ENCODE results near the gene TAS1R3.

Gene TAS1R3

DNA sequence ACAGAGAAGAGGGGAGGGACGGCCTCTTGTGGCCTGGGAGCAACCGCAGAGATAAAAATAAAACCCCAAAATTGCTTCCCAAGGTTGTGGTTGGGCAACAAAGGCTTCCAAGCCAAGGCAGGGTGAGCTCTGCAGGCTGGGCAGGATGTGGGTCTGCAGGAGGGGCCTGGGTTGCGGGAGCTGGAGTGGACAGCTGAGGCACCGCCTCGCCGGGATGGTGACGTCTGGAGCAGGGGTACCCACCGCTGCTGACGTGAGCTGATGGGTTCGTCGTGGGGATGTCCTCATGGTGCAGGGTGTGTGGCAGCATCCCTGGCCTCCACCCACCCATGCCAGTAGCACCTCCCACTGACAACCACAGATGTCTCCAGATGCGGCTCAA, 40.3 kb downstream of the TAS1R3 start:
- no peaks in the 10 kb centered on the region for H3K9me3 ChIP-seq (ENCODE audit: control insufficient read depth in 2 of 2, low read length in 2 of 2)
- no peak overlapping the region for H3K27ac ChIP-seq (ENCODE audit: low read depth in 2 of 2, low read length in 2 of 2)
- peaks cover 3 to 6% of the 10 kb centered on the region in 2 donors for H3K36me3 ChIP-seq (ENCODE audit: control insufficient read depth in 2 of 2, insufficient read depth in 2 of 2, low read length in 2 of 2)
- no peak overlapping the region for H3K9ac ChIP-seq (ENCODE audit: low read depth in 1 of 2, low read length in 2 of 2)
- no peak overlapping the region for H3K4me3 ChIP-seq (ENCODE audit: low read length in 2 of 2)
- peaks cover 8 to 19% of the 10 kb centered on the region in 2 donors for H3K4me1 ChIP-seq (ENCODE audit: control insufficient read depth in 2 of 2, insufficient read depth in 2 of 2, low read length in 2 of 2)
- H3K27me3 ChIP-seq (ENCODE audit: control insufficient read depth in 2 of 2, insufficient read depth in 2 of 2, low read length in 2 of 2), result no peaks in the 10 kb centered on the region

DNA sequence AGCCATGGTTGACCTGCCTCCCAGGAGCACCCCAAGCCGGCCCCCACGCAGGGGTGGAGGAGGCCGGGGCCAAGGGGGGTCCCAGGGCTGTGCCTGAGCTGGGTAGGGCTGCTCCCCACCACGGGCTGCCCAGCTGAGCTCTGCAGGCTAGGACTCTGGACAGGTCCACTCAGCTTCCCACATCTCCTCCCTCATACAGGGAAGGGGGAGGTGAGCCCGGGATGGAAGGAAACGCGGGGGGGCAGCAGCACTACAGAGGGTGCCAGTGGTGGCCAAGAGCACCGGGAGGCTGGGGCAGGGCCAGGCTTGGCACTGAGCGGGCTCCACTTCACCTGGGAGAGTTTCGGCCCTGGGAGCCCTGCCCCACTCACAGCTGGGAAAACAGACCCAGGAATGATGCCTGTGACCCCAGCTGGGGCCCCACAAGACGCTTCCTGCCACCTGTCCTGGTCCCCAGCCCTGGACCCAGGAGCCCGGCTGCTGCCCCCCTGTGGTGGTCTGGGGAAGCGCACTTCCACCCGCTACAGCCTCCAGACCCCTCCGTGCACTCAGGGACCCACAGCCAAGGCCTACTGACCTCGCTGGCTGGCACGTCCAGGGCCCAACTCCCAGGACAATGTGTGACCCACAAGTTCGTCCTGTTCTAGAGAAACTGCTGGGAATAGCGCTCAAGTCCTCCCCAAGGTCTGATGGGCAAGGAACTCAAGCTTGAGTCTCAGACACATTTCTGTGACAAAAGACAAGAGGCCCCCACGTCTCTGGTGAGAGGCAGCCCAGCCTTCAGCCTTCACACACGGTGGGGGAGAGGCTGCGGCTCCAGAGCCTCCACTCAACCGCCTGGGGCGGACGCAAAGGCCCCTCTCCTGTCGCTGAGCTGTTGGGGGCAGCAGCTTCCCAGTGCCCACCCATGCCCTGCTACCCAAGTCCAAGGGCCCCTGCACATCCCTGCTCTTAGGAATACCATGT, 40.9 kb downstream of the TAS1R3 start:
- H3K9me3 ChIP-seq (ENCODE audit: control insufficient read depth in 2 of 2, low read length in 2 of 2), result no peaks in the 10 kb centered on the region
- H3K27me3 ChIP-seq (ENCODE audit: control insufficient read depth in 2 of 2, insufficient read depth in 2 of 2, low read length in 2 of 2), result no peaks in the 10 kb centered on the region
- no peak overlapping the region for H3K4me3 ChIP-seq (ENCODE audit: low read length in 2 of 2)
- H3K9ac ChIP-seq (ENCODE audit: low read depth in 1 of 2, low read length in 2 of 2), result no peak overlapping the region
- H3K36me3 ChIP-seq (ENCODE audit: control insufficient read depth in 2 of 2, insufficient read depth in 2 of 2, low read length in 2 of 2), result peaks cover 3 to 6% of the 10 kb centered on the region in 2 donors
- peaks cover 8 to 19% of the 10 kb centered on the region in 2 donors for H3K4me1 ChIP-seq (ENCODE audit: control insufficient read depth in 2 of 2, insufficient read depth in 2 of 2, low read length in 2 of 2)
- H3K27ac ChIP-seq (ENCODE audit: low read depth in 2 of 2, low read length in 2 of 2), result no peak overlapping the region

DNA sequence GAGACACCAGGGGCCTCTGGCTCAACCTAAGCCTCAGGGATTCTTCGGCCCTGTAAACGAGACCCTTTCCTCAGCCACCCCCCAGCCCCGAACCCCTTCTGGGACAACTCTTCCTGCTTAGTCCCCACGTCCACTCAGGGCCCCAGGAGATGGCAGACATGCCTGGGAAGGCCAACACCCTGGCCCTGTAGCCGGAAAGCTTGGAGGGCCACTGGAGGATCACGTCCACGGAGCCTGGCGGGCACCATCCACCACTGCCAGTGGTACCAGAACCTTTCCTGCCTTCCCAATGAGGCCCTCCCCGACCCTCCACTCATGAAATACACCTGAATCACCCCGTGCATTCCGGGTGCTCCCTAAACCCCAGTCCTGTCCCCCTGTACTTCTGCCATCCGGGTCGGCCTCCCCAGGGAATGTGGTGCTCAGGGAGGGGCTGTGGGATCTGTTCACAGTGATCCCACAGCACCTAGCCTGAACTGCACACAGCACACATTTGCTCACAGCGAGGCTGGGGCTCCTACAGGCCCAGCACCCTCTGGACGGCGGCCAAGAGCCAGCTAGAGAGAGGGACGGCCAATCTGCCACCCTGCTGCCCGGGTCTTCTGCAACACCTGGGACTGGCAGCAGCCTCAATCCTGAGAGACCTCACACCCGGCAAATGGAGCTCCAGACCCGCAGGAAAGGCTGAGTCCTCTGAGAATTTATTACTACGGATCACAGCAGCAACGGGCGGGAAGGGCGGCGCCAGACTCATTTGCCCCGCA, 42.2 kb downstream of the TAS1R3 start:
- Histone ChIP-seq H3K4me3 (ENCODE audit: low read length in 2 of 2) (no peak overlapping the region), H3K27ac (ENCODE audit: low read depth in 2 of 2, low read length in 2 of 2) (no peak overlapping the region), H3K27me3 (ENCODE audit: control insufficient read depth in 2 of 2, insufficient read depth in 2 of 2, low read length in 2 of 2) (no peaks in the 10 kb centered on the region), H3K36me3 (ENCODE audit: control insufficient read depth in 2 of 2, insufficient read depth in 2 of 2, low read length in 2 of 2) (peaks cover 3 to 6% of the 10 kb centered on the region in 2 donors), H3K4me1 (ENCODE audit: control insufficient read depth in 2 of 2, insufficient read depth in 2 of 2, low read length in 2 of 2) (peaks cover 8 to 19% of the 10 kb centered on the region in 2 donors), H3K9ac (ENCODE audit: low read depth in 1 of 2, low read length in 2 of 2) (no peak overlapping the region), H3K9me3 (ENCODE audit: control insufficient read depth in 2 of 2, low read length in 2 of 2) (no peaks in the 10 kb centered on the region)

DNA sequence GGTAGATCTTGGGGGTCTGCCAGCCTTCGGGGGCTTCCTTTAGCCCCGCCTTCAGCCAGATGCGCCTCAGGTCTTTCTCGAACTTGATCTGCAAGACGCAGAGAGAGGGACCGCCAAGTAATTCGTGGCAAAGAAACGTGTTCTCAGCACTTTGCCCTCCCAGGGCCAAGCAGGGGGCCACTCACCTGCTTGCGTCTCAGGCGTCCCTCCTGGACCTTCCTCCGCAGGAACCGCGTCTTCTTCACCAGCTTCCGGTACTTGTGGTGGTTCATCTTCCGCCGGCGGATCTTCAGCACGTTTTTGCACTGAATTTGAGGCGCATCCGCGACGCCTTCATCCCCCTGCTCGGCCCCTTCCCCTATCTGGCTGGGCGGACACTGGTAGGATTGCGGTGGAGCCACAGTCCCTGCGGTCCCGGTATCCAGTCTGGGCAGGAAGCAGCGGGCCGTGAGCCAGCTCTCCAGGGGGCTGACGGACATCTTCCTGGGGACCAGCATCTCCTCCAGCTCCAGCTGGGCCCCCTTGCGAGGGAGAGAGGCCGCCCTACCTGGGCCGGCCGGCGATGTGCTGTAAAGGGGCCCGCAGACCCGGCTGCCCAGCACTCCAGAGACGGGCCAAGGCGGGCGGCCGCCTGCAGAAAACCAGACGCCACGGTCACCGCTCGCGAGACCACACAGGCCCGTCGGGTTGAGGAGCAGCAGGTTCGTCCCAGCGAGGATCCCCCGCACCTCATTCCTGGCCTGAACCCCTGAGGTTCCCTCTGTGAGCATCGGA, 42.9 kb downstream of the TAS1R3 start:
- Histone ChIP-seq H3K9me3 (ENCODE audit: control insufficient read depth in 2 of 2, low read length in 2 of 2) (no peaks in the 10 kb centered on the region), H3K27ac (ENCODE audit: low read depth in 2 of 2, low read length in 2 of 2) (peak overlapping the region; percentile 88 to 90), H3K4me1 (ENCODE audit: control insufficient read depth in 2 of 2, insufficient read depth in 2 of 2, low read length in 2 of 2) (peaks cover 8 to 19% of the 10 kb centered on the region in 2 donors), H3K4me3 (ENCODE audit: low read length in 2 of 2) (peak overlapping the region; percentile 81 to 89), H3K36me3 (ENCODE audit: control insufficient read depth in 2 of 2, insufficient read depth in 2 of 2, low read length in 2 of 2) (peaks cover 3 to 6% of the 10 kb centered on the region in 2 donors), H3K9ac (ENCODE audit: low read depth in 1 of 2, low read length in 2 of 2) (peak overlapping the region; percentile 89 to 91), H3K27me3 (ENCODE audit: control insufficient read depth in 2 of 2, insufficient read depth in 2 of 2, low read length in 2 of 2) (no peaks in the 10 kb centered on the region)

DNA sequence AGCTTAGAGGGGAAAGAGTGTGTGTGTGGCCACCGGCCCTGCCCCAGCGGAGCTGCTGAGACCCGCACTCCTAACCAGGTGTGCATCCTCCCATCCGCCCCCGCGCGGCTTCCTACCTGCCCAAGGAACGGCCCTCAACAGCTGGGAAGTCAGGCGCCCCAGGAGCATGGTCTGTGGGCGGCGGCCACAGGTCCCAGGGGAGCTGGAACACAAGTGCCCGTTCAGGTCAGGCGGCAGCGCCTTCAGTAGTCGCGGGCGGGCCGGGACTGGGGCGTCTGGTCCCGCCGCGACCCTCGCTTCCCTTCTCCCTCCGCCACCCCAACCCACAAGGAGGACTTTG, 43.5 kb downstream of the TAS1R3 start:
- peak overlapping the region; percentile 88 to 90 for H3K27ac ChIP-seq (ENCODE audit: low read depth in 2 of 2, low read length in 2 of 2)
- no peaks in the 10 kb centered on the region for H3K27me3 ChIP-seq (ENCODE audit: control insufficient read depth in 2 of 2, insufficient read depth in 2 of 2, low read length in 2 of 2)
- H3K9me3 ChIP-seq (ENCODE audit: control insufficient read depth in 2 of 2, low read length in 2 of 2), result no peaks in the 10 kb centered on the region
- peaks cover 8 to 19% of the 10 kb centered on the region in 2 donors for H3K4me1 ChIP-seq (ENCODE audit: control insufficient read depth in 2 of 2, insufficient read depth in 2 of 2, low read length in 2 of 2)
- peak overlapping the region; percentile 89 to 91 for H3K9ac ChIP-seq (ENCODE audit: low read depth in 1 of 2, low read length in 2 of 2)
- H3K36me3 ChIP-seq (ENCODE audit: control insufficient read depth in 2 of 2, insufficient read depth in 2 of 2, low read length in 2 of 2), result peaks cover 3 to 6% of the 10 kb centered on the region in 2 donors
- H3K4me3 ChIP-seq (ENCODE audit: low read length in 2 of 2), result peak overlapping the region; percentile 81 to 89

DNA sequence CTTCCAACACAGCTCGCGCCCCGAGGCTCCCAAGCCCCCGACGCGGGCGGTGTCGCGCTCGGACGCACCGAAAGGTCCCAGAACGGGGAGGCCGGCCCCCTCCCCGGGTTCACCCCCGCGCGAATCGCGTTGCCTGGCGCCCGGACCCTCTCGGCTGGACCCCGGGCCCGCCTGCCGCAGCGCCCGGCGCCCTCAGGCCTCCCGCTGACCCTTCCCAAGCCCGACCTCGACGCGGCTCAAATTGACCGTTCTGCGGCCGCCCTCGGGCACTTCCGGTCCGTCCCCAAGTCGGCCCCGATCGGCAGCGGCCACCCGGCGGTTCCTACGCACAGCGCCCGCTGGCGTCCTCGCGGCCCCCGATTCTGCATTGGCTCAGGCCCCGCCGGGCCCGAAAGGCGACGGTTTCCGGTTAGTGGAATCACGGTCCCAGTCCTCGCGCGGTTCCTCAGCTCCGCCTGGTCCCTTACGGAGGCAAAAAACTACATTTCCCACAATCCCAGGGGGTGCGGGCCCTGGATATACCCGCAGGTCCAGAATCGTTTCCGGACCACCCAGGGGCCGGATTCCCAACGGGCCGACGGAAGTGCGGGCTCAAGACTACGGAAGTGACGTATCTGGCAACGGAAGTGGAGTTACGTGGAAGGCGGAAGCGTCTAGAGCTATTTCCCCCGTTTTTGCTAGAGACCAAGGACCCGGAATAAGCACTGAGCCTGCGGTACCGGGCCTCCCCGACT, 44.0 kb downstream of the TAS1R3 start, which contains the start of gene AURKAIP1:
TSS of gene AURKAIP1 (minus strand) at position 279 of the 734 bp plus-strand sequence. CDS start 451 bp downstream, outside the sequence.
- H3K4me3 ChIP-seq (ENCODE audit: low read length in 2 of 2), result peak within 1 kb of the TSS; percentile 81 to 89

DNA sequence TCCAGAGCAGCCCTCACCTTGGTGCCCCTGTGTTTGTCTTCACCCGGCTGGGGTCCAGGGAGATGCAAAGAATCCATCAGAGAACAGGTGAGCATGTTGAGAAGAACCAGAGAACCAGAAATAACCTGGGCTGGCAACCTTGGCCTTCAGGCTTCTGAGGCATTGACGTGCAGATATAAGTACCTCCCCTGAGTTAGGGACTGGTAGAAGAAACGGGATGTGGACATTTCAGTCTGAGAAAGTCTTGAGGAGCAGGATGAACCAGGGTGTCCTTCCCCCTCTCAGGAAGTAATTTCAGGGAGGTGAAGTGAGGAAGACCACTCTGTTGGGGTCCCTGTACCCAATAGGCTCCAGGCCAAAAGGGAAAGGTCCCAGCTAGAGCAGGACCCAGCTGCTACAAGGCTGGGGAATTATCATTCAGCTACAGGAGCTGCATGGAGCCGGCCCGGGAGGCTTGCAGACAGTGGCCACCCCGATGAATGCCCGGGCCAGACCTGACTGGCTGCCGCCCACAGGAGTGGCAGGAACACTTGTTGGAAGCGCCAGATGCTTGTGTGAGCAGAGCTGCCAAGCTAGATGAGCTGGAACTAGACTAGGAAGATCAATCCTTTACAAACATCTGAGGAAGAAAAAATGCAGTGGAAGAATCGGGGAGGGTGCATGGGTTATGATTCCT, 45.6 kb downstream of the TAS1R3 start:
- no peak overlapping the region for H3K27ac ChIP-seq (ENCODE audit: low read depth in 2 of 2, low read length in 2 of 2)
- no peaks in the 10 kb centered on the region for H3K27me3 ChIP-seq (ENCODE audit: control insufficient read depth in 2 of 2, insufficient read depth in 2 of 2, low read length in 2 of 2)
- peaks cover 8 to 15% of the 10 kb centered on the region in 2 donors for H3K4me1 ChIP-seq (ENCODE audit: control insufficient read depth in 2 of 2, insufficient read depth in 2 of 2, low read length in 2 of 2)

More for the DNA sequence above, 44.0 kb downstream of the TAS1R3 start, which contains the start of gene AURKAIP1:
- H3K27ac ChIP-seq (ENCODE audit: low read depth in 2 of 2, low read length in 2 of 2), result peak within 1 kb of the TSS; percentile 88 to 90
- H3K9ac ChIP-seq (ENCODE audit: low read depth in 1 of 2, low read length in 2 of 2), result peak within 1 kb of the TSS; percentile 89 to 91
- peaks cover 3 to 6% of the 10 kb centered on the region in 2 donors for H3K36me3 ChIP-seq (ENCODE audit: control insufficient read depth in 2 of 2, insufficient read depth in 2 of 2, low read length in 2 of 2)
- no peaks in the 10 kb centered on the region for H3K27me3 ChIP-seq (ENCODE audit: control insufficient read depth in 2 of 2, insufficient read depth in 2 of 2, low read length in 2 of 2)
- H3K4me1 ChIP-seq (ENCODE audit: control insufficient read depth in 2 of 2, insufficient read depth in 2 of 2, low read length in 2 of 2), result peaks cover 8 to 19% of the 10 kb centered on the region in 2 donors
- no peaks in the 10 kb centered on the region for H3K9me3 ChIP-seq (ENCODE audit: control insufficient read depth in 2 of 2, low read length in 2 of 2)

DNA sequence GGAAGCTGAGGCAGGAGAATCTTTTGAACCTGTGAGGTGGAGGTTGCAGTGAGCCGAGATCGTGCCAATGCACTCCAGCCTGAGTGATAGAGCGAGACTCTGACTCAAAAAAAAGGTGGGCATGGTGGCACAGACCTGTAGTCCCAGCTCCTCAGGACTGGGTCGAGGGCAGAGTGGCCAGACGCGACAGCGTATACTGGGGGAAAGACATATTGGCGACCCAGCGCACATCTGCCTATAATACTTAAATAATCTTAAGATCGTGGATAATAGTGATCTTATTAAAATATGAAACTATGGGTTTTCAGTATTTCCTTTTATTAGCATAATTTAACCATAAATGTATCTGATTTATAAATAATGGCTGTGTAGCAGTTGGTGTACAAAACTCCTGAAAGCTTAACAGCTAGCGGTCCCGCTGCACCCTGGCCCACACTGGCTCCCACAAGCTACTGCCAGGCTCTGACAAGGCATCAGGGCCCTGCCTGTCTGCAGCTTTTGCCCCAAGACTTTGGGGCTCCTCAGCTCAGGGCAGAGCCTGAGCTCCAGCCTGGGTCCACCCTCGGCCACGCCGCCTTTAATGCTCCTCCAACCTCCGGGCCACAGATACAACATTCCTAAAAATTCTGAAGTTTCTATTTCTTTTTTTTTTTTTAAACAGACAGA, 46.6 kb downstream of the TAS1R3 start:
- Histone ChIP-seq H3K27me3 (ENCODE audit: control insufficient read depth in 2 of 2, insufficient read depth in 2 of 2, low read length in 2 of 2) (no peaks in the 10 kb centered on the region), H3K9ac (ENCODE audit: low read depth in 1 of 2, low read length in 2 of 2) (no peak overlapping the region)

More for the DNA sequence above, 45.6 kb downstream of the TAS1R3 start:
- H3K36me3 ChIP-seq (ENCODE audit: control insufficient read depth in 2 of 2, insufficient read depth in 2 of 2, low read length in 2 of 2), result peaks cover 3 to 10% of the 10 kb centered on the region in 2 donors
- peak overlapping the region in 1 of 2 donors; percentile 14 for H3K9ac ChIP-seq (ENCODE audit: low read depth in 1 of 2, low read length in 2 of 2)
- no peak overlapping the region for H3K4me3 ChIP-seq (ENCODE audit: low read length in 2 of 2)
- H3K9me3 ChIP-seq (ENCODE audit: control insufficient read depth in 2 of 2, low read length in 2 of 2), result no peaks in the 10 kb centered on the region

More for the DNA sequence above, 46.6 kb downstream of the TAS1R3 start:
- Histone ChIP-seq H3K27ac (ENCODE audit: low read depth in 2 of 2, low read length in 2 of 2) (no peak overlapping the region), H3K36me3 (ENCODE audit: control insufficient read depth in 2 of 2, insufficient read depth in 2 of 2, low read length in 2 of 2) (peaks cover 3 to 11% of the 10 kb centered on the region in 2 donors), H3K4me1 (ENCODE audit: control insufficient read depth in 2 of 2, insufficient read depth in 2 of 2, low read length in 2 of 2) (peaks cover 8 to 9% of the 10 kb centered on the region in 2 donors), H3K4me3 (ENCODE audit: low read length in 2 of 2) (no peak overlapping the region), H3K9me3 (ENCODE audit: control insufficient read depth in 2 of 2, low read length in 2 of 2) (no peaks in the 10 kb centered on the region)

Data from mucosa of rectum (tissue), 2 donors.